HFFc6 (cell line): Measurements from ENCODE around the gene DRD1. TPM values are rescaled to one million over a fixed set of nuclear protein-coding genes. Genes with fewer than 3 reads are reported as not detected.

Experiments
- DNase-seq: peaks from one replicate; pipeline ENCODE4 v3.0.0-alpha.2; 2018
- H3K27ac Mint-ChIP-seq: 2 replicates; pipeline ENCODE4 v1.8.0; 2020; ENCODE audit warnings: mild to moderate bottlenecking, mixed read lengths
- H3K27me3 Mint-ChIP-seq: 2 replicates; pipeline ENCODE4 v1.8.0; 2021; ENCODE audit warnings: mild to moderate bottlenecking, moderate library complexity, mixed read lengths; ENCODE audit not compliant: insufficient read depth
- H3K36me3 Mint-ChIP-seq: 2 replicates; pipeline ENCODE4 v1.8.0; 2021; ENCODE audit warnings: low read depth, mixed read lengths
- H3K4me1 Mint-ChIP-seq: 2 replicates; pipeline ENCODE4 v1.8.0; 2020; ENCODE audit warnings: low read depth, mixed read lengths
- H3K4me3 Mint-ChIP-seq: 2 replicates; pipeline ENCODE4 v1.8.0; 2020; ENCODE audit warnings: mild to moderate bottlenecking, moderate library complexity, mixed read lengths
- H3K9me3 Mint-ChIP-seq: 2 replicates; pipeline ENCODE4 v1.8.0; 2020; ENCODE audit warnings: mild to moderate bottlenecking, mixed read lengths
- total RNA-seq, 6 experiments: library from RNA; stranded (reverse); fragmentation: NEBNext Ultra II Directional; extraction: Animal tissue kit (Norgen Biotek cat#: 25700); gene quantifications; 2 replicates in 1 of 6; 3 replicates in 5 of 6; pipeline ENCODE4 v1.2.3, GENCODE V29; 2021
- TF ChIP-seq, protein P1 (sequence below): fragments of 200-600 bp; sonication (generic); IDR thresholded peaks from 2 replicates; pipeline ENCODE4 v1.5.0; 2021; ENCODE audit warnings: antibody characterized with exemption, mild to moderate bottlenecking

The DRD1 gene
- total RNA-seq, 6 experiments from 2014 or later = not detected

DNA sequence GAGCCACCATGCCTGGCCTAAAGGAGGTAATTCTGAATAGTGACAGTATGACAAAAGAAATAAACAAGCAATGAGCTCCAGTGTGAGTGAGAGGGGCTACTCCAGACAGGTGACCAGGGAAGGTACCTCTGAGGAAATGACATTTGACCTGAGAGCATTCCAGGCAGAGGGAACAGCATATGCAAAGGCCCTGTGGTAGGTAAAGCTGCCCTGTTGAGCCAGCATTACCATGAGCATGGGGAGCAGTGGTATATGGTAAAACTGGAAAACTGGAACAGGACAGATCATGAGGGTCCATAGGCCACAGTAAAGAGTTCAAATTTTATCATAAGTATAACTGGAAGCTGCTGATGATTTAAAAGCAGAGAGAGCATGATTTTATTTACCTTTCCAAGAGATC, 28.4 kb upstream of the DRD1 start:
- Mint-ChIP-seq H3K36me3 (no peaks in the 10 kb centered on the region), H3K27me3 (peaks cover 11% of the 10 kb centered on the region), H3K4me1 (no peaks in the 10 kb centered on the region), H3K9me3 (no peaks in the 10 kb centered on the region), H3K27ac (no peak overlapping the region), H3K4me3 (no peak overlapping the region)
- no peak for DNase-seq
- TF ChIP-seq, protein P1, sequence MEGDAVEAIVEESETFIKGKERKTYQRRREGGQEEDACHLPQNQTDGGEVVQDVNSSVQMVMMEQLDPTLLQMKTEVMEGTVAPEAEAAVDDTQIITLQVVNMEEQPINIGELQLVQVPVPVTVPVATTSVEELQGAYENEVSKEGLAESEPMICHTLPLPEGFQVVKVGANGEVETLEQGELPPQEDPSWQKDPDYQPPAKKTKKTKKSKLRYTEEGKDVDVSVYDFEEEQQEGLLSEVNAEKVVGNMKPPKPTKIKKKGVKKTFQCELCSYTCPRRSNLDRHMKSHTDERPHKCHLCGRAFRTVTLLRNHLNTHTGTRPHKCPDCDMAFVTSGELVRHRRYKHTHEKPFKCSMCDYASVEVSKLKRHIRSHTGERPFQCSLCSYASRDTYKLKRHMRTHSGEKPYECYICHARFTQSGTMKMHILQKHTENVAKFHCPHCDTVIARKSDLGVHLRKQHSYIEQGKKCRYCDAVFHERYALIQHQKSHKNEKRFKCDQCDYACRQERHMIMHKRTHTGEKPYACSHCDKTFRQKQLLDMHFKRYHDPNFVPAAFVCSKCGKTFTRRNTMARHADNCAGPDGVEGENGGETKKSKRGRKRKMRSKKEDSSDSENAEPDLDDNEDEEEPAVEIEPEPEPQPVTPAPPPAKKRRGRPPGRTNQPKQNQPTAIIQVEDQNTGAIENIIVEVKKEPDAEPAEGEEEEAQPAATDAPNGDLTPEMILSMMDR = no peak

DNA sequence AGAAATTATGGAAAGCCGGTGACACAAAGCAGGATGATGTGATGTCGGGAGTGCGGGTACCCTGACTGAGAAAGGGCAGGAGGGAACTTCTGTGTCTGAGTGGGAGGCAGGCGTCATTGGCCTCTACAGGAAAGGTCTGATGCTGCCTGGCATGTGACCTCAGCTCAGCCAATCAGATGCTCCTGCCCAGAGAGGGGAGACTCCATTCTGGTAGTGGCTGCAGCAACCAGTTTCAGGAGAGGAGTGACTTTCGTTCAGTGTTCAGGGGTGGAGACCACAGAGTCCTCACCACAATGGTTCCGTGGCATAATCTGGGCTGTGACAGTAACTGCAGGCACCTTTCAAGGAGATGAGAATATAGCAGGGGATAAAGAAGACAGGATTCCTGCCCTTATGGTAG, 27.6 kb upstream of the DRD1 start:
- Mint-ChIP-seq H3K4me3 (no peak overlapping the region), H3K27ac (no peak overlapping the region), H3K36me3 (no peaks in the 10 kb centered on the region), H3K4me1 (no peaks in the 10 kb centered on the region), H3K27me3 (peaks cover 14% of the 10 kb centered on the region), H3K9me3 (no peaks in the 10 kb centered on the region)
- DNase-seq = no peak
- TF ChIP-seq, protein P1 = no peak

DNA sequence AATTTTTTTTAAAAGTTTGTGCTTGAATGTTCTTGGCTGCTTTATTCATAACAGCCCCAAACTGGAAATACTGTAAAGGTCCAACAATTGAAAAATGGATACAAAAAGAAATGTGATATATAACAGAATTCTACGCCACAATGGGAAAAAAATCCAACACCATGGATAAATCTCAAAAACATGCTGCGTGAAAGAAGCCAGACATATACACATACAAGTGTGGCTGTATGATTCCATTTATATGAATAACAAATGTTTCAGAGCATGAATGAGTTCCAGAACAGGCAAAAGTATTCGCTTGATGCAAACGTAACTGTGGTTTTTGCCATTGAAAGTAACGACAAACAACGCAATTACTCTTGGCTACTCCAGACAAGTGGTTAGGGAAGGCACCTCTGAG, 27.2 kb upstream of the DRD1 start:
- no peaks in the 10 kb centered on the region for H3K9me3 Mint-ChIP-seq
- no peaks in the 10 kb centered on the region for H3K36me3 Mint-ChIP-seq
- H3K27me3 Mint-ChIP-seq = peaks cover 12% of the 10 kb centered on the region
- TF ChIP-seq, protein P1 = no peak
- H3K4me3 Mint-ChIP-seq = no peak overlapping the region
- no peak overlapping the region for H3K27ac Mint-ChIP-seq
- no peaks in the 10 kb centered on the region for H3K4me1 Mint-ChIP-seq
- DNase-seq = no peak

GRCh38 chr5:175470781-175471180, 26.8 kb upstream of the DRD1 start:
- Mint-ChIP-seq H3K27me3 (peaks cover 12% of the 10 kb centered on the region), H3K27ac (no peak overlapping the region), H3K4me3 (no peak overlapping the region), H3K4me1 (no peaks in the 10 kb centered on the region), H3K9me3 (no peaks in the 10 kb centered on the region), H3K36me3 (no peaks in the 10 kb centered on the region)
- TF ChIP-seq, protein P1 = no peak
- no peak for DNase-seq

- Mint-ChIP-seq H3K27ac (no peak overlapping the region), H3K27me3 (peaks cover 12% of the 10 kb centered on the region), H3K9me3 (no peaks in the 10 kb centered on the region), H3K4me1 (no peaks in the 10 kb centered on the region), H3K4me3 (no peak overlapping the region), H3K36me3 (no peaks in the 10 kb centered on the region)
- no peak for DNase-seq
- TF ChIP-seq, protein P1 = no peak
Observed at GRCh38 chr5:175469916-175470315, 25.9 kb upstream of the DRD1 start.

DNA sequence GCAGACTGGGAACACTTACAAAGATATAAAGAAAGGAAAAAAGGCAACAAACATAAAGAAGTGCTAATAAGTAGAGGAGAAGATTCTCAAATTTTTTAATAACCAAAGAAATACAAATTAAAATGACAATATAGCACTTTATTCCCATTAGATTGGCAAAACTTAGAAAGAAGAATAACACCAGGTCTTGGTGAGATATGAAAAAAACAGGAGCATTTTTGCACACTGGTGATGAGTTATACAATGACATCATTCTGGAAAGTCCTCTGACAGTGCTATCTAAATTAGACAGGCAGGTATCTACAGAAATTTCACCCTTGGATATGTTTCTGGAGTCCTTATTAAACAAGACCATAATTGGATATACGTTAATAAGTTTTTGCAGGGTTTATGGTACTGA, 24.9 kb upstream of the DRD1 start:
- no peak overlapping the region for H3K4me3 Mint-ChIP-seq
- no peaks in the 10 kb centered on the region for H3K9me3 Mint-ChIP-seq
- TF ChIP-seq, protein P1 = no peak
- H3K27me3 Mint-ChIP-seq = peaks cover 16% of the 10 kb centered on the region
- no peak overlapping the region for H3K27ac Mint-ChIP-seq
- no peaks in the 10 kb centered on the region for H3K36me3 Mint-ChIP-seq
- no peaks in the 10 kb centered on the region for H3K4me1 Mint-ChIP-seq
- no peak for DNase-seq
